Midbrain (tissue), 1 donor: ENCODE measurements around the gene CDC42BPG.

Experiments
- DNase-seq: peaks from one replicate; lab custom pipeline; 2025; lab: John Stamatoyannopoulos, UW

Gene CDC42BPG

GRCh38 chr11:64844330-64845128 lies at the start of gene CDC42BPG:
Gene CDC42BPG (minus strand): TSS chr11:64844653. CDS start chr11:64844569, 84 bp downstream.
- DNase-seq = peak; percentile 44

- no peak for DNase-seq
Observed at GRCh38 chr11:64893194-64894069, 49.0 kb upstream of the CDC42BPG start.

GRCh38 chr11:64892838-64893193 lies 48.4 kb upstream of the CDC42BPG start:
- no peak for DNase-seq

- DNase-seq = no peak
Observed at GRCh38 chr11:64892411-64892831, 48.0 kb upstream of the CDC42BPG start.

GRCh38 chr11:64891880-64892279 lies 47.4 kb upstream of the CDC42BPG start:
- DNase-seq = no peak

- no peak for DNase-seq
Observed at GRCh38 chr11:64891215-64891848, 46.9 kb upstream of the CDC42BPG start.

- DNase-seq = no peak
Observed at GRCh38 chr11:64890522-64890939, 46.1 kb upstream of the CDC42BPG start.

- DNase-seq = no peak
Observed at GRCh38 chr11:64888729-64889511, 44.5 kb upstream of the CDC42BPG start.

GRCh38 chr11:64888406-64888728 lies 43.9 kb upstream of the CDC42BPG start:
- DNase-seq = no peak

GRCh38 chr11:64887757-64888405 lies 43.4 kb upstream of the CDC42BPG start:
- DNase-seq = peak; percentile 77

GRCh38 chr11:64887234-64887756 lies 42.8 kb upstream of the CDC42BPG start:
- no peak for DNase-seq

- no peak for DNase-seq
Observed at GRCh38 chr11:64885367-64886286, 41.2 kb upstream of the CDC42BPG start.

- no peak for DNase-seq
Observed at GRCh38 chr11:64884019-64884418, 39.6 kb upstream of the CDC42BPG start.

- no peak for DNase-seq
Observed at GRCh38 chr11:64883575-64883974, 39.1 kb upstream of the CDC42BPG start.

- DNase-seq = no peak
Observed at GRCh38 chr11:64882243-64882642, 37.8 kb upstream of the CDC42BPG start.

GRCh38 chr11:64881476-64881875 lies 37.0 kb upstream of the CDC42BPG start:
- no peak for DNase-seq

- no peak for DNase-seq
Observed at GRCh38 chr11:64880240-64881001, 36.0 kb upstream of the CDC42BPG start.

- DNase-seq = no peak
Observed at GRCh38 chr11:64879244-64879900, 34.9 kb upstream of the CDC42BPG start.
